Activated T-helper 1 cell treated with Interleukin-2 at 50 U/mL for 16 hours (primary cell): ENCODE results near the gene C17orf114.

ENCODE experiments used
- DNase-seq: peaks from one replicate; pipeline ENCODE4 v3.0.0-alpha.2; 2020; ENCODE audit warnings: low read depth

C17orf114 gene

GRCh38 chr17:4823373-4824089, 21.4 kb upstream of the C17orf114 start:
- DNase-seq = no peak

GRCh38 chr17:4822835-4823234, 20.7 kb upstream of the C17orf114 start:
- no peak for DNase-seq

GRCh38 chr17:4818276-4818675, 16.1 kb upstream of the C17orf114 start:
- DNase-seq = no peak

GRCh38 chr17:4816826-4817225, 14.7 kb upstream of the C17orf114 start:
- no peak for DNase-seq

GRCh38 chr17:4815043-4815675, 13.0 kb upstream of the C17orf114 start:
- DNase-seq = no peak

GRCh38 chr17:4812690-4813089, 10.6 kb upstream of the C17orf114 start:
- no peak for DNase-seq

GRCh38 chr17:4811471-4811870, 9.3 kb upstream of the C17orf114 start:
- no peak for DNase-seq

- DNase-seq = no peak
Observed at GRCh38 chr17:4810696-4811290, 8.7 kb upstream of the C17orf114 start.

GRCh38 chr17:4808378-4808767, 6.2 kb upstream of the C17orf114 start:
- no peak for DNase-seq

GRCh38 chr17:4807605-4808377, 5.7 kb upstream of the C17orf114 start:
- no peak for DNase-seq

GRCh38 chr17:4806777-4807604, 4.9 kb upstream of the C17orf114 start, which contains the start of gene PLD2:
Gene PLD2, plus strand, starts transcription at chr17:4807152. Its CDS starts 621 bp downstream, at chr17:4807773.
- peak; percentile 80 for DNase-seq

- DNase-seq = no peak
Observed at GRCh38 chr17:4806456-4806776, 4.3 kb upstream of the C17orf114 start.

- no peak for DNase-seq
Observed at GRCh38 chr17:4800462-4801196, 1.5 kb downstream of the C17orf114 start.

GRCh38 chr17:4796552-4796920, 5.6 kb downstream of the C17orf114 start:
- no peak for DNase-seq

- DNase-seq = no peak
Observed at GRCh38 chr17:4795168-4795567, 7.0 kb downstream of the C17orf114 start.

- DNase-seq = no peak
Observed at GRCh38 chr17:4790705-4791088, 11.4 kb downstream of the C17orf114 start.

GRCh38 chr17:4789951-4790704, 12.0 kb downstream of the C17orf114 start:
- DNase-seq = peak; percentile 69

GRCh38 chr17:4789701-4789950, 12.5 kb downstream of the C17orf114 start:
- DNase-seq = no peak

GRCh38 chr17:4788807-4789700, 13.1 kb downstream of the C17orf114 start, which contains the start of gene GLTPD2:
Gene GLTPD2, plus strand, starts transcription at chr17:4788964. Its CDS starts 48 bp downstream, at chr17:4789012.
- no peak for DNase-seq
